Common myeloid progenitor, CD34-positive (primary cell): Measurements from ENCODE around the gene MAPKBP1.

Experiments
- CTCF ChIA-PET: fragments of 350-600 bp; sonication (Branson Sonifier 250); formaldehyde crosslinking; loops from one replicate; lab custom pipeline; 2021; ENCODE audit warnings: antibody characterized with exemption; lab: Charles Lee
- POLR2A ChIA-PET: fragments of 350-600 bp; sonication (Branson Sonifier 250); formaldehyde crosslinking; loops from one replicate; lab custom pipeline; 2021; ENCODE audit warnings: antibody characterized with exemption; lab: Charles Lee
- DNase-seq, 3 donors: peaks; one replicate each; pipeline versions ENCODE4 v3.0.0 to v3.0.0-alpha.2; 2013
- H3K27ac ChIP-seq, 2 experiments: 1 replicate in 1 of 2; 2 replicates in 1 of 2; pipeline ENCODE4 v1.7.0; 2013; ENCODE audit warnings: inconsistent platforms in 2 of 2, low read length in 2 of 2, mild to moderate bottlenecking in 2 of 2, low read depth in 1 of 2, moderate library complexity in 1 of 2; ENCODE audit not compliant: severe bottlenecking in 2 of 2, insufficient read depth in 1 of 2, poor library complexity in 1 of 2
- H3K27me3 ChIP-seq, 5 experiments: replicated peaks in 2 of 5; 1 replicate in 3 of 5; 2 replicates in 2 of 5; pipeline versions ENCODE4 v1.6.1 to v1.7.0; 2013; ENCODE audit warnings: low read length in 4 of 5, mild to moderate bottlenecking in 2 of 5, moderate library complexity in 2 of 5, inconsistent platforms in 1 of 5; ENCODE audit not compliant: insufficient read depth in 5 of 5, control insufficient read depth in 4 of 5
- H3K36me3 ChIP-seq, 4 experiments: 1 replicate in 2 of 4; 2 replicates in 2 of 4; pipeline versions ENCODE4 v1.6.1 to v1.7.0; 2013; ENCODE audit warnings: low read length in 3 of 4, control low read depth in 1 of 4, mild to moderate bottlenecking in 1 of 4; ENCODE audit not compliant: control insufficient read depth in 4 of 4, insufficient read depth in 4 of 4
- H3K4me1 ChIP-seq, 4 experiments: 1 replicate in 3 of 4; 2 replicates in 1 of 4; pipeline versions ENCODE4 v1.6.1 to v1.7.1; 2013; ENCODE audit warnings: low read length in 3 of 4, mild to moderate bottlenecking in 3 of 4, control low read depth in 1 of 4, inconsistent platforms in 1 of 4, moderate library complexity in 1 of 4; ENCODE audit not compliant: control insufficient read depth in 4 of 4, insufficient read depth in 4 of 4; ENCODE audit errors: control extremely low read depth in 1 of 4
- H3K4me3 ChIP-seq, 7 experiments: 1 replicate in 4 of 7; 2 replicates in 3 of 7; pipeline versions ENCODE4 v1.5.1 to v1.7.0; 2013; ENCODE audit warnings: mild to moderate bottlenecking in 7 of 7, low read length in 6 of 7, moderate library complexity in 6 of 7, inconsistent platforms in 2 of 7, low read depth in 2 of 7, control low read depth in 1 of 7; ENCODE audit not compliant: insufficient read depth in 4 of 7, control insufficient read depth in 1 of 7; ENCODE audit errors: extremely low read depth in 1 of 7
- H3K9me3 ChIP-seq, 5 experiments: 1 replicate in 4 of 5; 2 replicates in 1 of 5; pipeline versions ENCODE4 v1.6.1 to v1.7.1; 2013; ENCODE audit warnings: low read length in 4 of 5, mild to moderate bottlenecking in 2 of 5, inconsistent platforms in 1 of 5, low read depth in 1 of 5, moderate library complexity in 1 of 5; ENCODE audit not compliant: control insufficient read depth in 4 of 5, insufficient read depth in 2 of 5; ENCODE audit errors: control extremely low read depth in 1 of 5
- WGBS: methylation state at CpG from one replicate; pipeline ENCODE4 v1.1.5; 2013; ENCODE audit not compliant: insufficient coverage; 5-methylcytosine and 5-hydroxymethylcytosine counted together

The MAPKBP1 gene

DNA sequence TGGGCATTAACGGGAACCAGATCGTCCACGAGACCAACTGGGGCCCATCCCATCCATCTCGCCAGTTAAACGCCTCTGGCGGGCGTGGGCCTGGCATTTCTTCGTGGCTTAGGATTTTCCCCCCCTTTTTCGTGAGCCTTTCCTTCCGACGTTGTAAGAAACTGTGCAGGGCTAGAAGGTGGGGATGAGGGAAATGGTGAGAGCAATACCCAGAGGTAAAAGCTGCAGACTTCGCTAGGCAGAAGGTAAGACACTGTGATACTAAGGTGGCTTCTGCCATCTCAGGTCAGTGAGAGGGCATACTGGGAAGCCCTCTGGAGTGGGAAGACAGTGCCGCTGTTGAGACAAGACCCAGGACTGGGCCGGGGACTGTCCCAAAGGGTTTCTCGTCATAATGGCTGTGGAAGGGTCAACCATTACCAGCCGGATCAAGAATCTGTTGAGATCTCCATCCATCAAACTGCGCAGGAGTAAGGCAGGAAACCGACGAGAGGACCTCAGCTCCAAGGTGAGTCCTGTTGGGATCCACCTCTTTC lies 666 bp downstream of the MAPKBP1 start:
- DNase-seq: no peak
- WGBS: 17% methylated on average over 12 of the region's 19 CpGs
- Histone ChIP-seq H3K4me3 (peak overlapping the region; percentile 67 to 93 (median 82)), H3K27ac (peak overlapping the region; percentile 56 to 87), H3K36me3 (peaks cover under 1 to 2% (median 2%) of the 10 kb centered on the region in 4 experiments), H3K4me1 (peaks cover 24 to 58% (median 47%) of the 10 kb centered on the region in 4 experiments), H3K27me3 (no peaks in the 10 kb centered on the region), H3K9me3 (no peaks in the 10 kb centered on the region)
- CTCF ChIA-PET: interaction anchor here (0.9 to 11.2 kb wide), 13 partner anchors 8 to 195 kb away, joined by 3 to 319 read pairs (median 10); no protein-coding TSS in a partner anchor
- POLR2A ChIA-PET: interaction anchor here (0.7 to 3.0 kb wide), 3 partner anchors 8 to 120 kb away, joined by 5 to 24 read pairs (median 7); no protein-coding TSS in a partner anchor

DNA sequence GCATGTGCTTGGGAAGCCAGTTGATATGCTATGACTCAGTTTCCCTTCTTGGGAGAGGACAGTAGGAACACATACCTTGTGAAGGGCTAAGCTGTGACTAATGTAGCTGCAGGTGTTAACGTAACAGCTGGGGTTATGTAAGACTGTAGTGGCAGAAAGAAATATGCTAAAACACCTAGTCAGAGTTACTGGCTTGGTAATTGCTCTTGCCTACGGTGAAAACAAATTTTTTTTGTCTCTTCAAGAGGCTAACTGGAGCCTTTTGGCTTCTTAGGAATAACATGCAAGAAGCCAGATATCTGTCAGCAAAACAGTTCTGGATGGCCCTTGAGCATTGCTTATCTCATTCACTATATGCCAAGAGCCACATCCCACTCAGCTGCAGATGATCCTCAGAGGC lies 1.4 kb downstream of the MAPKBP1 start:
- ChIA-PET CTCF (interaction anchor here (2.1 to 11.2 kb wide), 4 partner anchors 28 to 128 kb away, joined by 5 to 319 read pairs (median 112); no protein-coding TSS in a partner anchor), POLR2A (no interaction called here)
- H3K27ac ChIP-seq: no peak overlapping the region
- DNase-seq: no peak
- no peaks in the 10 kb centered on the region for H3K9me3 ChIP-seq
- 75% methylated on average over 2 of the region's 2 CpGs for WGBS
- H3K4me3 ChIP-seq: peak overlapping the region in 5 of 7 experiments; percentile 67 to 93 (median 83)
- H3K36me3 ChIP-seq: peaks cover 0 to 2% (median 1%) of the 10 kb centered on the region in 4 experiments
- H3K27me3 ChIP-seq: no peaks in the 10 kb centered on the region
- peaks cover 24 to 65% (median 50%) of the 10 kb centered on the region in 4 experiments for H3K4me1 ChIP-seq

DNA sequence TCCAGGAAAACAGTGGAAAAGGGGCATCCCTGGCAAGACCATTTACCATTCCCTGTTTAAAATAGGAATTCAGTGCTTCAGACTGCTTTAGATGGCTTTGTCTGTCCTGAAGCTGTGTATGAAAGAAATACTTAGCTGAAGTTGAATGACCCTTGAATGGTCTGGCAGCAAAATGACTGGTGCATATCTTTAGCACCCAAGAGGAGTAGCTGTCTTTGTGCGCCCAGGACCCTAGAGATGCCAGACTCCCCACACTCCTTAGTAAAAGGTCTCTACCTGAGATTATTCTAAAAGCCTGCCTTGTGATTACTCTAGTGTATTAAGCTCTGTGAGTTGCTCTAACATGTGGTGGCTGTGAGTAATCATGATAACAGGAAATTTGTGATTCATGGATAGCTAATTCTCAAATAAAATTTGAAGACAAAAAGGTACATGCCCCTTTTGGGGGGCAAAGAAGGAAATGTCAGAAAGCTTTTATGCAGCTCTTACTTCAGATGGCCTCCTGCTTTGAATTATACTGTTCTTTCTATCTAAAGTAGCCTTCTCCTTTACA lies 3.2 kb downstream of the MAPKBP1 start:
- no peak for DNase-seq
- no CpG with 5 or more reads among the region's 1 CpG for WGBS
- Histone ChIP-seq H3K4me1 (peaks cover 24 to 65% (median 52%) of the 10 kb centered on the region in 4 experiments), H3K27ac (no peak overlapping the region), H3K4me3 (no peak overlapping the region), H3K9me3 (no peaks in the 10 kb centered on the region), H3K27me3 (no peaks in the 10 kb centered on the region), H3K36me3 (peaks cover 0 to 2% (median 0%) of the 10 kb centered on the region in 4 experiments)
- POLR2A ChIA-PET: no interaction called here
- CTCF ChIA-PET: interaction anchor here (0.6 to 11.2 kb wide), 10 partner anchors 9 to 144 kb away, joined by 3 to 319 read pairs (median 4); no protein-coding TSS in a partner anchor

DNA sequence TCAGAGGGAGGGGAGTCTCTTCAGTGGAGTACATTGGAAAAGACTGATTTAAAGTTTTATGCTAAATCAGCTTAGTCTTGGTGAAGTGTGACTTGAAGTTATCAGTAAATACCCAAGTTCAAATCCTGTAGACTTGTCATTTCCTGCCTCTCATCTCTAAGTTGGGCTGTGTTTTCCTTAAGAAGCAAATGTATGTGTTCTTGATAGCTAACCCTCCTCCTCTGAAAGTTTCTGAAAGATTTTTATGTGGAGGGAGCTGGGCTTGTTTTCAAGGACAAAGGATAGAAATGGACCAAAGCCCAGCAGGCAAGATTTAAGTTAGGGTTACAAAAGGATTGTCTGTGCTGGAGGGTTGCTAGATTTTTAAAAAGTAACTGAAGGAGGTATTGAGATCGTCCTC lies 4.2 kb downstream of the MAPKBP1 start:
- no peaks in the 10 kb centered on the region for H3K27me3 ChIP-seq
- H3K9me3 ChIP-seq: no peaks in the 10 kb centered on the region
- no peak overlapping the region for H3K27ac ChIP-seq
- POLR2A ChIA-PET: no interaction called here
- H3K4me1 ChIP-seq: peaks cover 16 to 66% (median 47%) of the 10 kb centered on the region in 4 experiments
- no CpG with 5 or more reads among the region's 1 CpG for WGBS
- H3K4me3 ChIP-seq: no peak overlapping the region
- CTCF ChIA-PET: interaction anchor here (1.6 to 11.2 kb wide), 4 partner anchors 10 to 33 kb away, joined by 7 to 319 read pairs (median 79); no protein-coding TSS in a partner anchor
- DNase-seq: no peak
- H3K36me3 ChIP-seq: peaks cover 0 to 2% (median 0%) of the 10 kb centered on the region in 4 experiments

DNA sequence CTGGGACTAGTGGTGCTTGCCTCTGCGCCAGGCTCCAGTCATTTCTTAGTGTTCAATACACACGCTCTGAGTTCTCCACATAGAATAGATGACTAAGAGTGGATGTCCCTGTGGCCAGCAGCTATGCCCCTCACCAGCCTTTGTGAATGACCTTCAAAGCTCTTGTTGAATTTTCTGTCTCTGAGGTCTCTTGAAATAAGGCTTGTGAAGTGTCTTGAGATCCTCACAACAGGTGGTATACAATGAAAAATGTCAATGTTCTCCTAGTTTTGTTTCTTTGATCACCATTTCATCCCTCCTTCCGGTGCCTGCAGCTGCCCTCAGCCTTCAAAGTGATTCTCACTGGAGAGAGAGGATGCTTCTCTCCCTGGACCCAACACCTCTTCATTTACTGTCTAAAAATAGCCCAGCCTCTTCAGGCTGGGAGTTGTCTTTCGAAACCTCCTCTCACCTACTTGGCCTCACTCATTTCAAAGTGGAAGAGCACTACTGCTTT lies 5.4 kb downstream of the MAPKBP1 start:
- Histone ChIP-seq H3K4me3 (no peak overlapping the region), H3K4me1 (peaks cover 13 to 60% (median 40%) of the 10 kb centered on the region in 4 experiments), H3K27ac (no peak overlapping the region), H3K36me3 (peaks cover 0 to 2% (median 0%) of the 10 kb centered on the region in 4 experiments), H3K27me3 (no peaks in the 10 kb centered on the region), H3K9me3 (no peaks in the 10 kb centered on the region)
- WGBS: 100% methylated on average over 3 of the region's 4 CpGs
- CTCF ChIA-PET: interaction anchor here (0.6 to 11.2 kb wide), 5 partner anchors 10 to 1446 kb away, joined by 3 to 319 read pairs (median 8); no protein-coding TSS in a partner anchor
- POLR2A ChIA-PET: no interaction called here
- no peak for DNase-seq

DNA sequence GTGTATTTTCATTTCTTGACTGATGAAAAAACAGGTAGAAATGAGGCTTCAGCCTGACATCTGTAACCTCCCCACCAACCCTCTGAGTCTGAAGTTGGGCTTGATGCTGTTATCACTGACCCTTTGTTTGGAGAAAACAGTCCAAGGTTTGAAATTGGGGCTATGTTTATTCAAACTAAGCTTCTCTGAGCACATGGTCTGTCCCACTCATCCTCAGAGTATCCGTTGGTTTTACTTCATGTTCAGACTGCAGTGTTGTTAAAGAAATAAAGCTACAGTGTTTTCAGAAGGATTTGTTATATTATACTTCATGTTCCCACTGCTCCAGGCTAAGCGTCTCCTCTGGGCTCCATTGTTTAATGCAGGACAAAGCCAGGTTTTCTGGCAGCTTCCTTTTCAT lies 6.0 kb downstream of the MAPKBP1 start:
- Histone ChIP-seq H3K4me1 (peaks cover 8 to 55% (median 34%) of the 10 kb centered on the region in 4 experiments), H3K4me3 (no peak overlapping the region), H3K27me3 (no peaks in the 10 kb centered on the region), H3K36me3 (peaks cover 0 to 2% (median 0%) of the 10 kb centered on the region in 4 experiments), H3K27ac (no peak overlapping the region), H3K9me3 (no peaks in the 10 kb centered on the region)
- no peak for DNase-seq
- ChIA-PET POLR2A (no interaction called here), CTCF (interaction anchor here (0.6 to 11.2 kb wide), 6 partner anchors 9 to 1446 kb away, joined by 3 to 319 read pairs (median 6); no protein-coding TSS in a partner anchor)
- WGBS: 100% methylated on average over 1 of the region's 2 CpGs
